CD4-positive, alpha-beta memory T cell (primary cell): ENCODE results near the gene CDK14. TPM values are rescaled to one million over a fixed set of nuclear protein-coding genes. Genes with fewer than 3 reads are reported as not detected.

Experiments
- CTCF ChIA-PET: fragments of 350-600 bp; sonication (Branson Sonifier 250); formaldehyde crosslinking; loops from one replicate; lab custom pipeline; 2021; ENCODE audit warnings: inconsistent platforms; ENCODE audit not compliant: partially characterized antibody; lab: Charles Lee
- POLR2A ChIA-PET: fragments of 350-600 bp; sonication (Branson Sonifier 250); formaldehyde crosslinking; loops from one replicate; lab custom pipeline; 2021; ENCODE audit not compliant: partially characterized antibody; lab: Charles Lee
- DNase-seq, 5 donors: peaks; one replicate each; pipeline versions ENCODE4 v3.0.0 to v3.0.0-alpha.2; 2020 to 2022; ENCODE audit warnings: mixed read lengths in 1 of 5
- H3K27ac ChIP-seq: one replicate; pipeline ENCODE4 v1.7.0; 2013; ENCODE audit warnings: low read depth, low read length
- H3K27me3 ChIP-seq: 2 replicates; pipeline ENCODE4 v1.7.0; 2013; ENCODE audit warnings: mild to moderate bottlenecking, low read length, moderate library complexity; ENCODE audit not compliant: insufficient read depth
- H3K36me3 ChIP-seq: 2 replicates; pipeline ENCODE4 v1.7.0; 2013; ENCODE audit warnings: mild to moderate bottlenecking, low read length, moderate library complexity; ENCODE audit not compliant: insufficient read depth
- H3K4me1 ChIP-seq: 2 replicates; pipeline ENCODE4 v1.7.0; 2013; ENCODE audit warnings: mild to moderate bottlenecking, low read length, moderate library complexity; ENCODE audit not compliant: insufficient read depth
- H3K4me3 ChIP-seq, 2 donors: one replicate each; pipeline ENCODE4 v1.7.0; 2013; ENCODE audit warnings: low read length in 2 of 2, mild to moderate bottlenecking in 1 of 2
- H3K9me3 ChIP-seq, 2 donors: one replicate each; pipeline ENCODE4 v1.7.0; 2013; ENCODE audit warnings: low read length in 2 of 2, control low read depth in 1 of 2; ENCODE audit not compliant: control insufficient read depth in 1 of 2
- H3K27ac Mint-ChIP-seq, 7 donors: one replicate each; pipeline ENCODE4 v1.8.0; 2020 to 2021; ENCODE audit warnings: mixed read lengths in 7 of 7, mild to moderate bottlenecking in 6 of 7, inconsistent platforms in 3 of 7, moderate library complexity in 3 of 7
- H3K27me3 Mint-ChIP-seq, 2 donors: one replicate each; pipeline ENCODE4 v1.8.0; 2020 to 2021; ENCODE audit warnings: mixed read lengths in 2 of 2
- H3K36me3 Mint-ChIP-seq, 2 donors: one replicate each; pipeline ENCODE4 v1.8.0; 2020 to 2021; ENCODE audit warnings: mixed read lengths in 2 of 2, inconsistent platforms in 1 of 2, mild to moderate bottlenecking in 1 of 2
- H3K4me1 Mint-ChIP-seq, 4 donors: one replicate each; pipeline ENCODE4 v1.8.0; 2020 to 2021; ENCODE audit warnings: mixed read lengths in 4 of 4, mild to moderate bottlenecking in 1 of 4
- H3K4me3 Mint-ChIP-seq, 8 donors: one replicate each; pipeline ENCODE4 v1.8.0; 2020 to 2021; ENCODE audit warnings: mixed read lengths in 8 of 8, mild to moderate bottlenecking in 7 of 8, moderate library complexity in 6 of 8, inconsistent platforms in 3 of 8
- H3K9me3 Mint-ChIP-seq, 8 donors: one replicate each; pipeline ENCODE4 v1.8.0; 2020 to 2021; ENCODE audit warnings: mixed read lengths in 8 of 8, mild to moderate bottlenecking in 5 of 8, inconsistent platforms in 3 of 8, moderate library complexity in 1 of 8
- intact Hi-C: fragments of 100-400 bp; cut with micrococcal nuclease; formaldehyde crosslinking; loops from one replicate; pipeline ENCODE4 v1.15.1; 2023
- polyA plus RNA-seq, 2 donors: library from polyadenylated mRNA; unstranded; fragments of 300-500 nt; fragmentation: Illumina TruSeq; gene quantifications; one replicate each; pipeline ENCODE4 v1.2.3, GENCODE V29; 2021
- total RNA-seq, 2 experiments: library from RNA; stranded (reverse); gene quantifications; one replicate each; pipeline ENCODE4 v1.2.3, GENCODE V29; 2021

Gene CDK14
- total and polyA plus RNA-seq, 4 experiments from 2014 or later, result 0.47 to 0.81 (median 0.70) TPM; not detected in 1

DNA sequence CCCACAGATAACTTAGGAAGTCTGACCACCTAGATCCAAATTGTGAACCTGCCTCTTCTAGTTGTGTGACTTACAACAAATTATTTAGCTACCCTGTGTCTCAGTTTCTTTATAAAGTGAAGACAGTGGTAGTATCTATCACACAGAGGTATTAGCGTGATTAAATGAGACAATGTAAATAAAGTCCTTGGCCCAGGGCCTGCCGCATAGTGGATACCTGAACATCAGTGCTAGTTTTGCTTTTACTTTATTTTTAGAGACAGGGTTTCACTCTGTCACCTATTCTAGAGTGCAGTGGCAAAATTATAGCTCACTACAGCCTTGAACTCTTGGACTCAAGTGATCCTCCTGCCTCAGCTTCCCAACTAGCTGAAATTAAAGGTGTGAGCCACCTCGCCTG is 177.1 kb downstream of the CDK14 start:
- no peaks in the 10 kb centered on the region for H3K27me3 Mint-ChIP-seq
- H3K27ac ChIP-seq, result no peak overlapping the region
- intact Hi-C loops, result loop anchor here (10.0 kb wide), 1 partner anchor 478 kb away; no protein-coding TSS in a partner anchor
- H3K4me1 ChIP-seq, result no peaks in the 10 kb centered on the region
- no peaks in the 10 kb centered on the region for H3K36me3 ChIP-seq
- H3K27me3 ChIP-seq, result no peaks in the 10 kb centered on the region
- no peaks in the 10 kb centered on the region for H3K36me3 Mint-ChIP-seq
- H3K4me3 ChIP-seq, result no peak overlapping the region
- peaks cover 0 to 4% (median 0%) of the 10 kb centered on the region in 8 donors for H3K9me3 Mint-ChIP-seq
- ChIA-PET POLR2A (no interaction called here), CTCF (no interaction called here)
- DNase-seq, result no peak
- H3K4me1 Mint-ChIP-seq, result no peaks in the 10 kb centered on the region
- H3K27ac Mint-ChIP-seq, result no peak overlapping the region
- H3K9me3 ChIP-seq, result peaks cover 0 to 3% of the 10 kb centered on the region in 2 donors
- H3K4me3 Mint-ChIP-seq, result no peak overlapping the region

DNA sequence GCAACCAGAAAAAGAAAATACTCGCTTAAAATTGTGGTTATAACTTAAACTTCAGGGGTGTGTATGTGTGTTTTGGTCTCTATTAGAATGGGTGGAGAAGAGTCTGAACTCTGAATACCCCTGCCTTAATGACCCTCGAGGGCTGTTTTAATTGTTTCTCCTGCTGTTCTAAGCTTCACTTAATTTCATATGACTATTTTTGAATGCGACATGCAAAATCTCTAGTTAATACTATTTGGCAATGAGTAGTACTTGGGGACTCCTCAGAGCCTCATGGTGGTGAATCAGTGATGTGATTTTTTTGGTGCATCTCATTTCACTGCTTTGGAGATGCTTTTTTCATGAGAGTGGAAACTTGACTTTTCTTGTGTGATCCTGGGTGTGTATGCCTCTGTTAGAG is 178.6 kb downstream of the CDK14 start:
- H3K27me3 Mint-ChIP-seq, result no peaks in the 10 kb centered on the region
- H3K4me3 Mint-ChIP-seq, result no peak overlapping the region
- no peak overlapping the region for H3K27ac ChIP-seq
- H3K9me3 ChIP-seq, result peaks cover 0 to 3% of the 10 kb centered on the region in 2 donors
- ChIA-PET CTCF (no interaction called here), POLR2A (no interaction called here)
- DNase-seq, result no peak
- no peak overlapping the region for H3K27ac Mint-ChIP-seq
- H3K4me1 Mint-ChIP-seq, result no peaks in the 10 kb centered on the region
- no peaks in the 10 kb centered on the region for H3K4me1 ChIP-seq
- no peaks in the 10 kb centered on the region for H3K36me3 Mint-ChIP-seq
- H3K4me3 ChIP-seq, result no peak overlapping the region
- intact Hi-C loops, result loop anchor here (10.0 kb wide), 1 partner anchor 480 kb away; no protein-coding TSS in a partner anchor
- no peaks in the 10 kb centered on the region for H3K36me3 ChIP-seq
- H3K9me3 Mint-ChIP-seq, result peaks cover 0 to 5% (median 0%) of the 10 kb centered on the region in 8 donors
- H3K27me3 ChIP-seq, result no peaks in the 10 kb centered on the region

- Histone ChIP-seq H3K27me3 (no peaks in the 10 kb centered on the region), H3K4me3 (no peak overlapping the region), H3K4me1 (no peaks in the 10 kb centered on the region), H3K9me3 (peaks cover 0 to 3% of the 10 kb centered on the region in 2 donors), H3K27ac (no peak overlapping the region), H3K36me3 (no peaks in the 10 kb centered on the region)
- Mint-ChIP-seq H3K9me3 (peaks cover 0 to 5% (median 0%) of the 10 kb centered on the region in 8 donors), H3K4me3 (no peak overlapping the region), H3K4me1 (no peaks in the 10 kb centered on the region), H3K27me3 (no peaks in the 10 kb centered on the region), H3K27ac (no peak overlapping the region), H3K36me3 (no peaks in the 10 kb centered on the region)
- intact Hi-C loops, result loop anchor here (10.0 kb wide), 1 partner anchor 481 kb away; no protein-coding TSS in a partner anchor
- no peak for DNase-seq
- ChIA-PET CTCF (no interaction called here), POLR2A (no interaction called here)
Measured at GRCh38 chr7:90775383-90775965, 179.4 kb downstream of the CDK14 start.

GRCh38 chr7:90777041-90777440 is 180.9 kb downstream of the CDK14 start:
- Mint-ChIP-seq H3K4me3 (no peak overlapping the region), H3K4me1 (no peaks in the 10 kb centered on the region), H3K27ac (no peak overlapping the region), H3K27me3 (no peaks in the 10 kb centered on the region), H3K9me3 (peaks cover 0 to 5% (median 0%) of the 10 kb centered on the region in 8 donors), H3K36me3 (no peaks in the 10 kb centered on the region)
- ChIA-PET CTCF (no interaction called here), POLR2A (no interaction called here)
- Histone ChIP-seq H3K9me3 (peaks cover 0 to 3% of the 10 kb centered on the region in 2 donors), H3K27ac (no peak overlapping the region), H3K27me3 (no peaks in the 10 kb centered on the region), H3K4me3 (no peak overlapping the region), H3K4me1 (no peaks in the 10 kb centered on the region), H3K36me3 (no peaks in the 10 kb centered on the region)
- no peak for DNase-seq
- intact Hi-C loops, result loop anchor here (10.0 kb wide), 1 partner anchor 482 kb away; no protein-coding TSS in a partner anchor

- no peak for DNase-seq
- no peak overlapping the region for H3K27ac Mint-ChIP-seq
- H3K9me3 Mint-ChIP-seq, result peaks cover 0 to 5% (median 1%) of the 10 kb centered on the region in 8 donors
- no peak overlapping the region for H3K27ac ChIP-seq
- no peak overlapping the region for H3K4me3 Mint-ChIP-seq
- intact Hi-C loops, result loop anchor here (10.0 kb wide), 1 partner anchor 483 kb away; no protein-coding TSS in a partner anchor
- POLR2A ChIA-PET, result no interaction called here
- H3K4me3 ChIP-seq, result no peak overlapping the region
- H3K27me3 ChIP-seq, result no peaks in the 10 kb centered on the region
- CTCF ChIA-PET, result no interaction called here
- no peaks in the 10 kb centered on the region for H3K36me3 ChIP-seq
- peaks cover 0 to 3% of the 10 kb centered on the region in 2 donors for H3K9me3 ChIP-seq
- H3K4me1 Mint-ChIP-seq, result no peaks in the 10 kb centered on the region
- no peaks in the 10 kb centered on the region for H3K4me1 ChIP-seq
- no peaks in the 10 kb centered on the region for H3K36me3 Mint-ChIP-seq
- no peaks in the 10 kb centered on the region for H3K27me3 Mint-ChIP-seq
Measured at GRCh38 chr7:90777465-90777864, 181.3 kb downstream of the CDK14 start.

GRCh38 chr7:90777886-90778285 is 181.8 kb downstream of the CDK14 start:
- Histone ChIP-seq H3K4me3 (no peak overlapping the region), H3K36me3 (no peaks in the 10 kb centered on the region), H3K27me3 (no peaks in the 10 kb centered on the region), H3K4me1 (no peaks in the 10 kb centered on the region), H3K9me3 (peaks cover 0 to 3% of the 10 kb centered on the region in 2 donors), H3K27ac (no peak overlapping the region)
- ChIA-PET CTCF (no interaction called here), POLR2A (no interaction called here)
- no peak overlapping the region for H3K4me3 Mint-ChIP-seq
- H3K36me3 Mint-ChIP-seq, result no peaks in the 10 kb centered on the region
- H3K9me3 Mint-ChIP-seq, result peaks cover 0 to 5% (median 2%) of the 10 kb centered on the region in 8 donors
- intact Hi-C loops, result loop anchor here (10.0 kb wide), 1 partner anchor 483 kb away; no protein-coding TSS in a partner anchor
- H3K27ac Mint-ChIP-seq, result no peak overlapping the region
- no peaks in the 10 kb centered on the region for H3K27me3 Mint-ChIP-seq
- DNase-seq, result no peak
- H3K4me1 Mint-ChIP-seq, result no peaks in the 10 kb centered on the region

GRCh38 chr7:90788052-90788451 is 191.9 kb downstream of the CDK14 start:
- Histone ChIP-seq H3K9me3 (no peaks in the 10 kb centered on the region), H3K4me1 (no peaks in the 10 kb centered on the region), H3K27ac (no peak overlapping the region), H3K27me3 (no peaks in the 10 kb centered on the region), H3K4me3 (no peak overlapping the region), H3K36me3 (no peaks in the 10 kb centered on the region)
- Mint-ChIP-seq H3K27ac (no peak overlapping the region), H3K9me3 (peaks cover 2 to 12% (median 4%) of the 10 kb centered on the region in 8 donors), H3K4me3 (no peak overlapping the region), H3K27me3 (no peaks in the 10 kb centered on the region), H3K36me3 (no peaks in the 10 kb centered on the region), H3K4me1 (no peaks in the 10 kb centered on the region)
- no peak for DNase-seq
- ChIA-PET CTCF (no interaction called here), POLR2A (no interaction called here)
- intact Hi-C loops, result no loop called here
